HG02759 (cell line): ENCODE data around the gene DDR1.
"Not testable (repeated sequence)": the region's sequence is repeated elsewhere in the genome, so short reads cannot be mapped to it uniquely, and the experiment has no call there.

ENCODE experiments used
- ATAC-seq: cut with Tn5 transposase; IDR thresholded peaks from one replicate; pipeline ENCODE4 v1.9.1; 2021; ENCODE audit warnings: mild to moderate bottlenecking, moderate library complexity; ENCODE audit not compliant: unreplicated experiment

DDR1 gene

DNA sequence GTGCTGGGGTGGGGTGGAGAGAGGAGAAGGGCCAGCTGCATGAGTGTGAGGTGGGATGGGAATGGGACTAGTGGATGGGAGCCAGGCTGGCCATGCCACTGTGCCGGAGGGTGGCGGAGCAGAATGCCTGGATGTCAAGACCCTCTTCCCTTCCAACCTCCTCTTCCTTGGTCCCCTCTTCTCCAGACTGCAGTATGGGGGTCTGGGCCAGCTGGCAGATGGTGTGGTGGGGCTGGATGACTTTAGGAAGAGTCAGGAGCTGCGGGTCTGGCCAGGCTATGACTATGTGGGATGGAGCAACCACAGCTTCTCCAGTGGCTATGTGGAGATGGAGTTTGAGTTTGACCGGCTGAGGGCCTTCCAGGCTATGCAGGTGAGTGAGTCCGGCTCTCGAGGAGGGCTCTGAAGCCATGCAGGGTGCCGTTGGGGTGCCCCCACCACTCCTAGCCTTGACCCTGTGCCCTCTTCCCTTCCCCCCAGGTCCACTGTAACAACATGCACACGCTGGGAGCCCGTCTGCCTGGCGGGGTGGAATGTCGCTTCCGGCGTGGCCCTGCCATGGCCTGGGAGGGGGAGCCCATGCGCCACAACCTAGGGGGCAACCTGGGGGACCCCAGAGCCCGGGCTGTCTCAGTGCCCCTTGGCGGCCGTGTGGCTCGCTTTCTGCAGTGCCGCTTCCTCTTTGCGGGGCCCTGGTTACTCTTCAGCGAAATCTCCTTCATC lies 7.7 kb downstream of the DDR1 start:
- no peak for ATAC-seq

DNA sequence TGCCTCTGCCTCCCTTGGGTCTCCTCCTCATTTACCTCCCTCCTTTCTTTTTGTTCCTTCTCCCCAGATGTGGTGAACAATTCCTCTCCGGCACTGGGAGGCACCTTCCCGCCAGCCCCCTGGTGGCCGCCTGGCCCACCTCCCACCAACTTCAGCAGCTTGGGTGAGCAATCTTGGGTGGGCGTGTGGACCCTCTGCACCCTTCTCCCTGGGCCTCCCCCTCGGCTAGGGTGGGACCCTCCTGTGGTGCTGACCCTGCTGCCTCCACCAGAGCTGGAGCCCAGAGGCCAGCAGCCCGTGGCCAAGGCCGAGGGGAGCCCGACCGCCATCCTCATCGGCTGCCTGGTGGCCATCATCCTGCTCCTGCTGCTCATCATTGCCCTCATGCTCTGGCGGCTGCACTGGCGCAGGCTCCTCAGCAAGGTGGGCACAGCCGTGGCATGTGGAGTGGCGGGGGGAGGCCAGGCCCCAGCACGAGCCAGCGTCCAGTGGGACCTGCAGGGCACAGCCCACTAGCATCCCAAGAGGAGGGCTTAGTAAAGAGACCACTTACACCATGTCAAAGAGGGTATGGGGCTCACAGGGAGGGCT lies 8.8 kb downstream of the DDR1 start:
- ATAC-seq = no peak

DNA sequence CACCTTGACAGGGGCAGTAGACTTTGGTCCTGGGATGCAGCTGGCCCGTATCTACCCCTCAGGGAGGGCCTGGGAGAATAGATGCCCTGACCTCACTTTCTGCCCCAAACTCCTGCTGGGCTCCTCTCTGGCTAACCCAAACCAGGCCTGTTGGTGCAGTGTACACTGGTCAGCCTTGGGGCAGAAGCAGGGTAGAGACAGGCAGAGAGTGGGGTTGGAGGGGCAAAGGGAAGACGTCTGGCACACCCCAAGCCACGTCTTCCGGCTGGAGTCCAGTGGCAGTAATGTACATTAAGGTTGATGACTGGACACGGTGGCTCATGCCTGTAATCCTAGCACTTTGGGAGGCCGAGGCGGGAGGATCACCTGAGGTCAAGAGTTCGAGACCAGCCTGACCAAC lies 9.3 kb downstream of the DDR1 start:
- no peak for ATAC-seq

DNA sequence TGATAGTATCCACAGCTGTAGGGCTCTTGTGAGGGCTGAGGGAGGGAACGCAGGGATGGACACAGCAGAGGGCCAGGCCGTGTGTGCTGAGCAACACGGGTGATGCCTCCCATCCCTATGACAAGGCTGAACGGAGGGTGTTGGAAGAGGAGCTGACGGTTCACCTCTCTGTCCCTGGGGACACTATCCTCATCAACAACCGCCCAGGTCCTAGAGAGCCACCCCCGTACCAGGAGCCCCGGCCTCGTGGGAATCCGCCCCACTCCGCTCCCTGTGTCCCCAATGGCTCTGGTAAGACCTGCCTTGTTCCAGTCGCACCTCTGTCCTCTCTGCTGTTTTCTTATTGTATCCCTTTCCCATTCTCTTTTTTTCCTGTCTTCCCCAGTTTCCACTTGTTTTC lies 10.1 kb downstream of the DDR1 start:
- ATAC-seq = no peak

DNA sequence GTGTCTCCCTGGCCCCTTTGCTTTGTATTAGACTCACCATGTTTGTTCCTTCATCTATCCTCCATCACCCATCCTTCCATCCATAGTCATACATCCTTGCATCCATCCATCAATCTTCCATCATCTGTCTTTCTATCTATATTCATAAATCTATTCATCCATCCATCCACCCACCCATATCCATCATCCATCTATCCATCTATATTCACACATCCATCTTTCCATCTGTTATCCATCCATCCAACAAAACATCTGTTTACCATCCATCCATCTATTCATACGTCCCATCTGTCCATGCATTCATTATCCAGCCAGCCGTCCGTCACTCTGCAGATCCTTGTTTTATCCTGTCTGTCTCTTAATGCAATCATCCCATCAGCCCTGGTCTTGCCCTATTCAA lies 10.6 kb downstream of the DDR1 start:
- no peak for ATAC-seq

DNA sequence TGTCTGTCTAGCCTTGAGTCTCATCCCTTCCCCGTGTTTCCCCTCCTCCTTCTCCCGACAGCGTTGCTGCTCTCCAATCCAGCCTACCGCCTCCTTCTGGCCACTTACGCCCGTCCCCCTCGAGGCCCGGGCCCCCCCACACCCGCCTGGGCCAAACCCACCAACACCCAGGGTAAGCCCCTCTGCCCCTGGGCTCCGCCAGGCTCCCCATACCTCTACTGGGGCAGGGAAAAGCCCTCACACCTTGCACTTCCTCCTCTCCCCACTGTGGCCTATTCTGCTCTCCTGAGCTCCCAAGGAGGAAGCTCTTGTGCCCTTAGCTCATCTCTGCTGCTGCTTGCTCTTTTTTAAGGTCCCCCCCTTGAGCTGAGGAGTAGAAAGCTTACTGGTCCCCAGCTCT lies 11.0 kb downstream of the DDR1 start:
- ATAC-seq = no peak

DNA sequence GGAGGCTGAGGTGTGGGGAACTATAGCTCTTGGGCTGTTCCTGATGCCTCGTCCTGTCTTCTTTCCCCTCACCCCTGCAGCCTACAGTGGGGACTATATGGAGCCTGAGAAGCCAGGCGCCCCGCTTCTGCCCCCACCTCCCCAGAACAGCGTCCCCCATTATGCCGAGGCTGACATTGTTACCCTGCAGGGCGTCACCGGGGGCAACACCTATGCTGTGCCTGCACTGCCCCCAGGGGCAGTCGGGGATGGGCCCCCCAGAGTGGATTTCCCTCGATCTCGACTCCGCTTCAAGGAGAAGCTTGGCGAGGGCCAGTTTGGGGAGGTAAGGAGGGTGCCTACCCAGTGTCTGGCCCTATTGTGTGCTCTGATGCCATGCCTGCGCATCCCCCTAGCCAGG lies 12.2 kb downstream of the DDR1 start:
- no peak for ATAC-seq

DNA sequence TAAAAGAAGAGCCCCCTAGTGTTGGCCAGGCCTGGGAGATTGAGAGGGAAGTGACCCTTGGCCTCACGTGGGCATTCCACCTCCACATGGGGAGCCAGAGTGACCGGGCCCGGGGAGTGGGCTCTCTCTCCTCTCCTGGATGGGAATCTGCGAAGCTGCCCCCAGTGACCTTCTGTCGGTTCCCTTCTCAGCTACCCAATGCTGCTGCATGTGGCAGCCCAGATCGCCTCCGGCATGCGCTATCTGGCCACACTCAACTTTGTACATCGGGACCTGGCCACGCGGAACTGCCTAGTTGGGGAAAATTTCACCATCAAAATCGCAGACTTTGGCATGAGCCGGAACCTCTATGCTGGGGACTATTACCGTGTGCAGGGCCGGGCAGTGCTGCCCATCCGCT lies 13.6 kb downstream of the DDR1 start:
- no peak for ATAC-seq

DNA sequence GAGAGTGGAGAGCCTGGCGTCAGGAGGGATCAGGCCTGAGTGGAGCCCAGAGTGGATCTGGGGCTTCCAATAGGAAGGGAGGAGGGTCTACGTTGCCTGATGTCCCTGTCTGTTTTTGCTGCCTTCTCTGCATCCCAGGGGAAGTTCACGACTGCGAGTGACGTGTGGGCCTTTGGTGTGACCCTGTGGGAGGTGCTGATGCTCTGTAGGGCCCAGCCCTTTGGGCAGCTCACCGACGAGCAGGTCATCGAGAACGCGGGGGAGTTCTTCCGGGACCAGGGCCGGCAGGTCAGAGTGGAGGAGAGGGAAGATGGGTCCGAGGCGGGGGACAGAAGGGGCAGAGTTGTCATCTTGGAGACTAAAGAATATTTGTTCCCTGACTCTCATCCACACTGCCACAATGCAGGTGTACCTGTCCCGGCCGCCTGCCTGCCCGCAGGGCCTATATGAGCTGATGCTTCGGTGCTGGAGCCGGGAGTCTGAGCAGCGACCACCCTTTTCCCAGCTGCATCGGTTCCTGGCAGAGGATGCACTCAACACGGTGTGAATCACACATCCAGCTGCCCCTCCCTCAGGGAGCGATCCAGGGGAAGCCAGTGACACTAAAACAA lies 14.5 kb downstream of the DDR1 start:
- ATAC-seq = no peak

DNA sequence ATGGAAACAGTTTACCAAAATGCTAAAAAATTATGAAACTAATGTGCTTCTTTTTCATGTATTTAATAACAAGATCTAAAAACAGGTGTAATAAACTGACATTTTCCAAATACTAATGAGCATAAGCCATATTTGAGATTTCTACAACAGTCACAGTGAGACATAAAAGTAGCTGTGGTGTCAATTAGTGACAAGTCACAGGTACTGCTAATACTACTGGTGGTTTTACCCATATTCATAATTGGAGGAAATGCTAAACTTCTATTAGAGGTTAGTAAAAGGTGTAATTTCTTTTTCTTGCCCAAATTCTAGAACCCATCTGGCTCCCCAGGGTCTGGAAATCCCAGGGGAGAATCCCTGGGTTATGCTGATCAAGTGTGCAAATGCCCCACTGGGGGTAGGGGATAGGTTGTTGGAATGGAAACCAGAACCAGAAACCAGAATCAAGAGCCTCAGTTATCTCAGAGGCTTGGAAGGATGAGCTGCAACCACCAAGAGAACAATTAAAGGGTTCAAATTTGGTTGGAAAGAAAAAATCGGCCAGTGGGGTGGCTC lies 16.6 kb downstream of the DDR1 start:
- ATAC-seq = no peak

DNA sequence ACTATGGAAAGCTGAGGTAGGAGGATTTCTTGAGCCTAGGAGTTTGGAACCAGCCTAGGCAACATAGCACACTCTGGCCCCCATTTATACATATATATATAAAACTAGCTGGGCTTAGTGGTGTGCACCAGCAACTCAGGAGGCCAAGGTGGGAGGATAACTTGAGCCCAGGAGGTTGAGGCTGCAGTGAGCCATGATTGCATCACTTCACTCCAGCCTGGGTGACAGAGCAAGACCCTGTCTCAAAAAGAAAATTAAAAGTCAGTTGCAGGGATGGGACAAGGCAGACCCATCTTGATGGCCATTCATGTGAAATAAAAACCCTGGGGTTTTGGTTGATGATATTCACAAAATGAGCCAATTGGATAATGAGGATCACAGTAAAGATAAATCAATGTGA lies 17.1 kb downstream of the DDR1 start:
- no peak for ATAC-seq

DNA sequence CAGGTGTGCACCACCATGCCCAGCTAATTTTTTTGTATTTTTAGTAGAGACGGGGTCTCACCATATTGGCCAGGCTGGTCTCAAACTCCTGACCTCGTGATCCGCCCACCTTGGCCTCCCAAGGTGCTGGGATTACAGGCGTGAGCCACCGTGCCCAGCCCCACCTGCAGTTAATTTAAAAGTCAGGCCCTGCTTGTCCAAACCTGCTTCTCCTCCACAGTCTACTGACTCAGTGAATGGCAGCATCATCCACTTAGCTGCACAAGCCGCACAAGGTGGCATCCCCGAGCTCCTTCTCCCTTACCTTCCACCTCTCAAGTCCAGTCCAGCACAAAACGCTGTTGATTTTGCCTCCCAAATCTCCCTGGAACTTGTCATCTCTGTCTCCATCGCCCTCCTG lies 17.9 kb downstream of the DDR1 start:
- ATAC-seq = not testable (repeated sequence)

DNA sequence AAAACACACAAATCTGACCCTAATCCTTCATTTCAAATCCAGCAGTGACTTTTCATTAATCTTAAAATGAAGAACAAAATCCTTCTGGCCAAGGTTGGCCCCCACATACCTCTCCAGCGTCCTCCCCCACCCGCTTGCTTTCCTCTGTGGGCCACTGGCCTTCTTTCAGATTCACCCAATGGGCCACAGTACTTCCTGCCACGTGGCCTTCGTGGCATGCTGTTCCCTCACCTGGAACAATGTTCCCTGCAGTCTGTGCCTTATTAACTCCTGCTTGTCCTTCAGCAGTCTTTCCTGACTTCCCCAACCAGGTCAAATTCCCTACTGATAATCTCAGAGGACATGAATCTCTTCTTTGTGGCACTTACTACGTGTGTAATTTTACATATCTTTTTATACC lies 18.4 kb downstream of the DDR1 start:
- no peak for ATAC-seq

DNA sequence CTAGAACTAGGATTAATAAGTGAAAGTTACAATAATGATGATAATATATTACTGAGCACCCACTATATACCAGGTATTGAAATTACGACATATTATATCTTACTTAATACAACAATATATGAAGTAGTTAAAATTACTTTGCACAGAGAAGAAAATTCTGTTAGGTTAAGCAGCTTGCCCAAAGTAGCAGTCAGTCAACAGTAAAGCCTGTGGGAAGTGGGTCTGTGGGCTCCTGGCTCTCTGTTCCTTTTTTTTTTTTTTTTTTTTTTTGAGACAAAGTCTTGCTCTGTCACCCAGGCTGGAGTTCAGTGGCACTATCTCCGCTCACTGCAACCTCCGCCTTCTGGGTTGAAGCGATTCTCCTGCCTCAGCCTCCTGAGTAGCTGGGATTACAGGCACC lies 18.9 kb downstream of the DDR1 start:
- ATAC-seq = no peak

DNA sequence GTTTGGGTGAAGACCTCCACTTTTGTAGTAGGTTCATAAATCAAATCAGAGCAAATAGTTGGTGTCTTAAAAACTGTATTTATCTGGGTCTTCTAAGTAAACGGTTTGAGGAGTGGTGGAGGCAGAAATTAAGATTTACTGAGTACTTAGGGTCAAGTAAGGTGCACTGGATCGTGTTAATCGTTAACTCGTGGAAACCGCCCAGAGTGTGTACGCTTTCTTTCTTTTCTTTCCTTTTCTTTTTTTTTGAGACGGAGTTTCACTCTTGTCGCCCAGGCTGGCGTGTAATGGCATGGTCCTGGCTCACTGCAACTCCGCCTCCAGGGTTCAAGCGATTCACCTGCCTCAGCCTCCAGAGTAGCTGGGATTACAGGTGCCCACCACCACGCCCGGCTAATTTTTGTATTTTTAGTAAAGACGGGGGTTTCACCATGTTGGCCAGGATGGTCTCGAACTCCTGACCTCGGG lies 23.0 kb downstream of the DDR1 start:
- ATAC-seq = not testable (repeated sequence)

DNA sequence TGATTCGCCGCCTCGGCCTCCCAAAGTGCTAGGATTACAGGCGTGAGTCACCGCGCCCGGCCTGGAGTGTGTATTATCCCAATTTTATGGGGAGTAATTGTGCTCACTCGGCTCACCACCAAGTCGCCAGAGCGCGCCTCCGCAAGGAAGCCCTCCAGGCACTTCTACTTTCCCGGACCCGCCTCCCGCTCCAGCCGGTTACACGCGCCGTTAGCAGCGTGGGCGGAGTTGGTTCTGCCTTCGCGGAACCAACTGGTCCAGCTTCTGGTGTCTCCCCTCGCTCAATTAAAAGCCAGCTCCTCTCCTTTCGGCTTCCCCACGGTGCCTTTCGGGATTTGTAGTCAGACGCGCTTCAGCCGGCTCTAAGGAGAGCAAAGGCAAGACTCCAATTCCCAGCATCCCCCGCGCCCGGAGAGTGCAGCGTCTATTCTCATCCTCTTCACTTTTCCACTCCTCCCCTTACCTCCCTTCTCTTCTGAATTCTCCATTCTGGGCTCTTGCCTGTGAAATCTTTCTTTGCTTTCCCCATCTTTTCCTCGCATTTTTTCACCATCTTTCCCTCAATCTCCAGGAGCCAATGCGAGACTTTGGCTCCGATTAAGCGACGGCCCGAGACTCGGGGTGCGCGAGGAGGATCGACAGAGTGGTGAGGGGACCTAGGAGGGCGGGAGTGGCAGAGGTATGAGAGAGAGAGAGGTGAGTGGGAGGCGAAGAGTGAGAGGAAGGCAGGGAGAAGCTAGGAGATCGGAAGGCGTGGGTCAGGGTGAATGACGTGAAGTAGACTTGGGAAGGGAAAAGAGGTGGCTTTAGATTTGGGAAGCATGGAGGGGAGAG lies 23.7 kb downstream of the DDR1 start, which contains the start of gene GTF2H4:
GTF2H4 (plus strand) TSS at position 450 of the 834 bp plus-strand sequence.
- peak; percentile 96 for ATAC-seq

DNA sequence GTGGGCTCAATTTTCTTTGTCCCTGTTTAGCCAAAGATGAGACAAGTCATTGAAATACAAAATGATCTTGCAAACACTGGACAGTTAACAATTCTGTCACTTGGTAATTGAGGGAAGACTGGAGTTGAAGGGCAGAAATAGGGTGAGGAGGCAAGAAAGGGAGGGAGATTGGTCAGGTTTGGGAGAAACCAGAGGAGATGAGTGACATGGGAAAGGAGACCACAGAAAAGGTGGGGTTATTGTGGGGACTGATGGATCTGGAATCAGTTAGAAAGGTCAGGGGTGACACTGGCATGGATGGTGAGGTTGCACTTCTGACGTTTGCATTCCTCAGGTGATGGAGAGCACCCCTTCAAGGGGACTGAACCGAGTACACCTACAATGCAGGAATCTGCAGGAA lies 24.4 kb downstream of the DDR1 start:
- no peak for ATAC-seq

DNA sequence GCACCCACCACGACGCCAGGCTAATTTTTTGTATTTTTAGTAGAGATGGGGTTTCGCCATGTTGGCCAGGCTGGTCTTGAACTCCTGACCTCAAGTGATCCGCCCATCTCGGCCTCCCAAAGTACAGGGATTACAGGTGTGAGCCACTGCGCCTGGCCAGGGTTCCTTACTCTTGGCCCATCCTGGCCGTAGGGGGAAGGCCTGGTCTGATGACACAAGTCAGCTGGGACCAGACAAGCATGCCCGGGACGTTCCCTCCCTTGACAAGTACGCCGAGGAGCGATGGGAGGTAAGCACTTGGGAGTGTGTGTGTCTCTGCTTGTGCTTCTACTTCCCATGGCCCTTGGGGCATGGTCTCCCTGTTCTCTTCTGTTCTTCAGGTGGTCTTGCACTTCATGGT lies 26.2 kb downstream of the DDR1 start:
- ATAC-seq = not testable (repeated sequence)

DNA sequence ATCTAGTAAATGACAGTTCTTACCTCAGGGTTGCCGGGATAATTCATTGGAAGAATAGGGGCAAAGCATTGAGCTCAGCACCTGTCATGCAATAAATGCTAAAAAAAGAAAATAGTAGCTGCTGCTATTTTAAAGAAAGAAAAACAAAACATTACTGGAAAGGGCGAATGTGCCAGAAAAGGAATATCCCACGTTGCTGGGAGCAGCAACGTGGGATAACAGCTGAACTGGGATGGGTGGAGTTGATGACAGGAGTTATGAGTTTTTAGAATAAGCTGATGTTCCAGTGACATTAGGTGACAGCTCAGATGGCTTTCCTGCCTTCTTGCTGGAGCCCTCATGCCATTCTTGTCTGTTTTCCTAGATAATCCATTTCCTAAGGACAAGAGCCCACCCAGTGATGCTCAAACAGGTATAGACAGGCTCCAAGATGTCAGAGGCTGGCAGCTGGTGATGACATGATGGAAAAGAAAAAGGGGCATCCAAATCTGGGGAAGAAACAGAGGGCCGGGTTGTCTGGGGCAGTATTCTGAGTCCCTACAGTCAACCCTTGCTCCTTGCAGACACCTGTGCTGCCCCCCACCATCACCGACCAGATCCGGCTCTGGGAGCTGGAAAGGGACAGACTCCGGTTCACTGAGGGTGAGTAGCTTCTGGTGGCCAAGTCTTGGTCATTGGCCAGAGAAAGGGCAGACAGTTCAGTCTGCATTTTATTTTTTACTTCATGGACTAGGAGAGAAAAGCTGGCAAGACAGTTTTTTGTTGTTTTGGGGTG lies 28.6 kb downstream of the DDR1 start:
- ATAC-seq = no peak

DNA sequence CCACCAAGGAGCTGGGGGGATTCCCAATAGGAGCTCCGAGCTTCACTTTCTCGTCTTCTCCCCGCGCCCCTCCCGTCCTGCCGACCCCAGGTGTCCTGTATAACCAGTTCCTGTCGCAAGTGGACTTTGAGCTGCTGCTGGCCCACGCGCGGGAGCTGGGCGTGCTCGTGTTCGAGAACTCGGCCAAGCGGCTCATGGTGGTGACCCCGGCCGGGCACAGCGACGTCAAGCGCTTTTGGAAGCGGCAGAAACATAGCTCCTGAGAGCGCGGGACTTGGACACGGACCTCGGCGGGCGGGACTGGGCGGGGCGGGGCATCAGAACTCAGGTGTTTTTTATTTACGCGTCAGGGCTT lies 29.4 kb downstream of the DDR1 start:
- ATAC-seq = no peak
